Islet precursor cell (in vitro differentiated cells): ENCODE measurements around the gene TPST2.

Experiments
- DNase-seq: peaks from one replicate; pipeline ENCODE4 v3.0.0-alpha.2; 2018

TPST2 gene

GRCh38 chr22:26553056-26553752, 36.7 kb downstream of the TPST2 start:
- DNase-seq: peak; percentile 66

GRCh38 chr22:26552466-26552865, 37.5 kb downstream of the TPST2 start:
- no peak for DNase-seq

- DNase-seq: no peak
These were observed 38.4 kb downstream of the TPST2 start for GRCh38 chr22:26551568-26551967.

- DNase-seq: peak; percentile 84
These were observed 39.4 kb downstream of the TPST2 start for GRCh38 chr22:26550498-26551033.

- no peak for DNase-seq
These were observed 39.9 kb downstream of the TPST2 start for GRCh38 chr22:26549902-26550497.

GRCh38 chr22:26548984-26549383, 40.9 kb downstream of the TPST2 start:
- DNase-seq: no peak

- no peak for DNase-seq
These were observed 41.6 kb downstream of the TPST2 start for GRCh38 chr22:26548303-26548702.

- DNase-seq: no peak
These were observed 42.1 kb downstream of the TPST2 start for GRCh38 chr22:26547837-26548236.

GRCh38 chr22:26547426-26547825, 42.5 kb downstream of the TPST2 start:
- no peak for DNase-seq

GRCh38 chr22:26546282-26546681, 43.6 kb downstream of the TPST2 start:
- DNase-seq: no peak

GRCh38 chr22:26545827-26546226, 44.1 kb downstream of the TPST2 start:
- DNase-seq: no peak

GRCh38 chr22:26545385-26545784, 44.5 kb downstream of the TPST2 start:
- DNase-seq: no peak

- DNase-seq: no peak
These were observed 45.4 kb downstream of the TPST2 start for GRCh38 chr22:26544489-26544888.

GRCh38 chr22:26542831-26543230, 47.1 kb downstream of the TPST2 start:
- DNase-seq: no peak

GRCh38 chr22:26541167-26541819, 48.6 kb downstream of the TPST2 start:
- DNase-seq: no peak

GRCh38 chr22:26540119-26540518, 49.8 kb downstream of the TPST2 start:
- no peak for DNase-seq

GRCh38 chr22:26536762-26537134, 53.2 kb downstream of the TPST2 start:
- DNase-seq: no peak

GRCh38 chr22:26536056-26536761, 53.7 kb downstream of the TPST2 start:
- DNase-seq: no peak

GRCh38 chr22:26535603-26535908, 54.4 kb downstream of the TPST2 start:
- DNase-seq: no peak

- DNase-seq: no peak
These were observed 54.9 kb downstream of the TPST2 start for GRCh38 chr22:26534874-26535602.

- no peak for DNase-seq
These were observed 55.6 kb downstream of the TPST2 start for GRCh38 chr22:26534171-26534855.

GRCh38 chr22:26529345-26529744, 60.6 kb downstream of the TPST2 start:
- DNase-seq: no peak
